A549 treated with RU486 at 1 μM for 4 hours (cell line): ENCODE measurements around the gene CASKIN2. TPM values are rescaled to one million over a fixed set of nuclear protein-coding genes. Genes with fewer than 3 reads are reported as not detected.

ENCODE experiments used
- total RNA-seq: library from RNA; stranded (reverse); fragments of 200-300 nt; extraction: Qiagen RNA extraction; gene quantifications from 5 replicates; pipeline ENCODE4 v1.2.3, GENCODE V29; 2022; ENCODE audit warnings: low read depth

Gene CASKIN2, protein sequence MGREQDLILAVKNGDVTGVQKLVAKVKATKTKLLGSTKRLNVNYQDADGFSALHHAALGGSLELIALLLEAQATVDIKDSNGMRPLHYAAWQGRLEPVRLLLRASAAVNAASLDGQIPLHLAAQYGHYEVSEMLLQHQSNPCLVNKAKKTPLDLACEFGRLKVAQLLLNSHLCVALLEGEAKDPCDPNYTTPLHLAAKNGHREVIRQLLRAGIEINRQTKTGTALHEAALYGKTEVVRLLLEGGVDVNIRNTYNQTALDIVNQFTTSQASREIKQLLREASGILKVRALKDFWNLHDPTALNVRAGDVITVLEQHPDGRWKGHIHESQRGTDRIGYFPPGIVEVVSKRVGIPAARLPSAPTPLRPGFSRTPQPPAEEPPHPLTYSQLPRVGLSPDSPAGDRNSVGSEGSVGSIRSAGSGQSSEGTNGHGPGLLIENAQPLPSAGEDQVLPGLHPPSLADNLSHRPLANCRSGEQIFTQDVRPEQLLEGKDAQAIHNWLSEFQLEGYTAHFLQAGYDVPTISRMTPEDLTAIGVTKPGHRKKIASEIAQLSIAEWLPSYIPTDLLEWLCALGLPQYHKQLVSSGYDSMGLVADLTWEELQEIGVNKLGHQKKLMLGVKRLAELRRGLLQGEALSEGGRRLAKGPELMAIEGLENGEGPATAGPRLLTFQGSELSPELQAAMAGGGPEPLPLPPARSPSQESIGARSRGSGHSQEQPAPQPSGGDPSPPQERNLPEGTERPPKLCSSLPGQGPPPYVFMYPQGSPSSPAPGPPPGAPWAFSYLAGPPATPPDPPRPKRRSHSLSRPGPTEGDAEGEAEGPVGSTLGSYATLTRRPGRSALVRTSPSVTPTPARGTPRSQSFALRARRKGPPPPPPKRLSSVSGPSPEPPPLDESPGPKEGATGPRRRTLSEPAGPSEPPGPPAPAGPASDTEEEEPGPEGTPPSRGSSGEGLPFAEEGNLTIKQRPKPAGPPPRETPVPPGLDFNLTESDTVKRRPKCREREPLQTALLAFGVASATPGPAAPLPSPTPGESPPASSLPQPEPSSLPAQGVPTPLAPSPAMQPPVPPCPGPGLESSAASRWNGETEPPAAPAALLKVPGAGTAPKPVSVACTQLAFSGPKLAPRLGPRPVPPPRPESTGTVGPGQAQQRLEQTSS (N-terminal part only)
- 7.5 to 12.7 TPM (median 9.3 TPM) in 5 replicates for total RNA-seq

DNA sequence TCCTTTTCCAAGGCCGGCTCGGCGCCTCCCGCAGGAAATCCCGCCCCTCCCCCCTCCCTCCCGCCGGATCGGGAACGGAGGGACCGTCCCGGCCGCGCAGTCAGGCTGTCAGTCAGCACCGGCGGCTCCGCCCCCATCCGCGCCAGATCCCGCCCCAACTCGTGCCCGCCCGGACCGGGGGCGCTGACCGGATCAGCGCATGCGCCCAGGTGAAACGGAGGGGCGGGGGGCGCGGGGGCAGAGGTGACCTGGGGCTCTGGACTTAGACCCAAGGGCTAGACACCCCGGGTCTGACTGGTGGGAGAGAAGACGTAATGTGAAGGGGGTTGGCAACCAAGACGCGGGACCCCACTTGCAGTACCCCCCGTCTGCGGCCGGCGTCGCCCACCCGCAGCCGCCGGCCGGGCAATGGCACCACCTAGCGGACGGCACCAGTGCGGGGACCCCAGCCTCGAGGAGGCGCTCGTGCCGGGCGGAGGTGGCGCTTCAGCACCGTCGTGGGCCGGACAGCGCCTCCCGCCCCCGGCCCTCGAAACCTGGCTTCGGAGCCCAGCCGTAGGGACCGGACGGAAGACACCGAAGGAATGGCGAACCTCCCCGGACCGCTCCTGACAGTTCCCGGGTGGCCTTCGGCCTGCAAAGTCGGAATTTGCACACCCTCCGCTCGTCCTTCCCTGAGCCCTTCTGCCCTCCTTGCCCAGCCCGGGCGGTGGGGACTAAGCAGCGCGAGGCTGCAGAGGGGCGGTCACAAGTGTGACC lies at the start of gene CASKIN2:
CASKIN2 (minus strand) TSS at position 42 of the 759 bp plus-strand sequence. CDS start 1,733 bp downstream, outside the sequence.

DNA sequence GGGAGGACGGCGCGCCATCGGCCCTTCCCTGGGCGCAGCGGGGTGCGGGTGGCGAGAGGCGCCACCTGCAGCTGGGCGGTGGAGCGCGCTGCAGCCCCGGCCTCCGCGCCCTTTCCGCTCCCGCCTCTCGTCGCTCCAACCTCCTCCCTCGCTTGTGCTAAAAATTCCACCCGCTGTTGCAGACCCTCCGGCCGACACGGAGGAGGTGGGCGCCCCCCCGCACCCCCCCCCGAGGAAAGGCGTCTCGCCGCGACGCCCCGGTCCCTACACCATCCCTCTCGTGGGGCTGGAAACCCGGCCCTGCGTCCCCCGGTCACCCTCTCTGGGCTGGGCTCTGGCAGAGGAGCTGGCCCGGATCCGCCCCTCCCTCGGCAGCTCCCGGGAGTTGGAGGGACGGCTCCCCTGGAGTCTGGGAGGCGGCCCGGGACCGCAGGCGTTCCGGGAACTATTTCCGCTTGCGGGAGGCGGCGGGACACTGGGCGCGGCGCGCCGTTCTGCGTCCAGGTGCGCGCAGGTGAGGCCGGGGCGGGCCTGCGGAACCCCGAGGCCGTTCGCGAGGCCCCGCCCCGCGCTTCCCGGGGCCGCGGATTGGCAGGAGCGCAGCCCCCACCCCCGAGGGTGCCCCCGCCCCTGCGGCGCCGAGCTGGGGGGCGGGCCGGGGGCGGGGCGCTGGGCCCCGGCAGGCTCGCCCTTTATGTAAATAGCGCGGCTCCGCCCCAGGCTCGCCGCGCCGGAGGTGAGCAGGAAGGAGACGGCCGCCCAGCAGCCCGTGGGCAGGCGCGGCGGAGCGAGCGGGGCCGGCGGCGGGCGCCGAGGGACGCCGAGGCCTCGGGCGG lies 9.9 kb upstream of the CASKIN2 start, which contains the start of gene LLGL2:
LLGL2 (plus strand) TSS at position 728 of the 836 bp plus-strand sequence. CDS start 17,730 bp downstream, outside the sequence.

DNA sequence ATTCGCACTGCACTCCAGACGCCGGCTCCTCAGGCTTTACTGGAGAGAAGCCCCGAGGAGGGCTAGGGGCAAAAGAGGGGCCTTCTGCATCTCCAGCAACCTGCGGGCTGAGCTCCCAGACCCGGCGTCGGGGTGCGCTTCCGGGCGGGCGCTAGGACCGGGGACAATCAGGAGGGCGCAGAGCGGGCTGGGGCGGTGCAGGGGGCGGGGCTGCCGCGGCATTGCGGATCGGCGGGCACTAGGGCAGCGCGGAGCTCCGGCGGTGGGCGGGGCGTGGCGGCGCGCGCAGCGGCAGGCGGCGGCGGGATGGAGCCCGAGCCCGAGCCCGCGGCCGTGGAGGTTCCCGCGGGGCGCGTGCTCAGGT lies 900 bp upstream of the CASKIN2 start, which contains the start of gene TSEN54:
TSEN54 (plus strand) TSS at position 274 of the 364 bp plus-strand sequence; CDS start at position 307, 33 bp downstream.

DNA sequence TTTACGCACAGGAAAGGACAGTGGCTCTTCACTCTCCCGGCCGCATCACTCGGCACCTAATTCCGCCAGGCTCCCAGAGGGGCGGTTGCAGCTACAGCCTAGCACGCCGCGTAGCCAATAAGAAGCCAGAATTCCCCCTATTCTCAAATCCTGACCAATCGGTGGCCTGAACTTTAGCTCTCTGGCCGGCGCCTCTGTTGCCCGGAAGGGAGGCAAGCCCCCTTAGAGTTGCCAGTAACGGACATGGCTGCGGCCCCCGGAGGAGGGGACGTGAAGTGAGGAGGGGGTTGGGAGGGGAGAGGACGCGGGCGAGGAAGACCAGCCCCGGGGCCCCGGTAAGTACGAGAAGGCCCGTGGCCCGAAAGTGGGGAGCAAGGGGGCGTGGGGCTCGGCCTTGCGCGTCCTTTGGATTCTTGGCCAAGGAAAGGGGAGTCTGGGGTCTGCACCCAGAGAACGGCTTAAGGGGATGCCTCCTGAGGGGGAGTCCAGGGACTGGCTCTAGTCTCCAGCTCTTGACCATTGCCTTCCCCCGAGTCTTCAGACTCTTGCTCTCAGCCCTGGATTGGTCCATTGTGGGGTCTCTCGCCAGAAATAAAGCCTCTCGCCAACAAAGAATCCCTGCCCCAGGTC lies 58.8 kb downstream of the CASKIN2 start, which contains the start of gene TMEM94:
TMEM94 (plus strand) TSS at position 219 of the 630 bp plus-strand sequence. CDS start 15,271 bp downstream, outside the sequence.

Other genes starting within 250 kb of the CASKIN2 start
- gene MIF4GD, start 244.3 kb downstream of the CASKIN2 start, total RNA-seq = 32.8 to 37.8 TPM (median 37.2 TPM) in 5 replicates
- gene SLC25A19, start 226.1 kb downstream of the CASKIN2 start, total RNA-seq = 18.2 to 25.0 TPM (median 21.2 TPM) in 5 replicates
- gene GRB2, start 109.9 kb downstream of the CASKIN2 start, total RNA-seq = 97.4 to 132 TPM (median 98.2 TPM) in 5 replicates
- 35.5 to 49.1 TPM (median 43.1 TPM) in 5 replicates for gene TMEM94, start 58.9 kb downstream of the CASKIN2 start, total RNA-seq
- gene TSEN54, start 991 bp upstream of the CASKIN2 start, total RNA-seq = 24.6 to 49.5 TPM (median 42.8 TPM) in 5 replicates
- 13.4 to 28.9 TPM (median 25.5 TPM) in 5 replicates for gene LLGL2, start 10.2 kb upstream of the CASKIN2 start, total RNA-seq
- 33.4 to 72.6 TPM (median 52.6 TPM) in 5 replicates for gene MYO15B, start 72.3 kb upstream of the CASKIN2 start, total RNA-seq
- 0.32 to 2.4 TPM (median 0.59 TPM) in 5 replicates for gene SMIM5, start 117.9 kb upstream of the CASKIN2 start, total RNA-seq
- gene RECQL5, start 151.6 kb upstream of the CASKIN2 start, total RNA-seq = 16.6 to 26.3 TPM (median 25.0 TPM) in 5 replicates
- 103 to 124 TPM (median 110 TPM) in 5 replicates for gene SAP30BP, start 151.8 kb upstream of the CASKIN2 start, total RNA-seq
- 40.8 to 63.1 TPM (median 55.6 TPM) in 5 replicates for gene ITGB4, start 205.9 kb upstream of the CASKIN2 start, total RNA-seq
- gene GALK1, start 249.7 kb upstream of the CASKIN2 start, total RNA-seq = 46.3 to 75.9 TPM (median 65.6 TPM) in 5 replicates